Mucosa of descending colon (tissue), 3 donors: Measurements from ENCODE around the gene ZNF621. TPM values are rescaled to one million over a fixed set of nuclear protein-coding genes. Genes with fewer than 3 reads are reported as not detected.

Experiments used
- ATAC-seq: fragments of 200-7000 bp; cut with Tn5 transposase; one replicate; pipeline ENCODE4 v1.9.1; 2020; ENCODE audit warnings: mild to moderate bottlenecking, moderate library complexity
- DNase-seq, 3 donors: peaks; one replicate each; pipeline ENCODE4 v3.0.0-alpha.2; 2020
- H3K36me3 ChIP-seq: fragments of 200-600 bp; one replicate; pipeline ENCODE4 v1.8.0; 2021; ENCODE audit warnings: low read depth, mild to moderate bottlenecking
- H3K4me1 ChIP-seq: fragments of 200-600 bp; one replicate; pipeline ENCODE4 v1.8.0; 2021; ENCODE audit warnings: low read depth, mild to moderate bottlenecking
- H3K4me3 ChIP-seq: fragments of 200-600 bp; one replicate; pipeline ENCODE4 v1.8.0; 2021; ENCODE audit warnings: mild to moderate bottlenecking
- H3K9me3 ChIP-seq: fragments of 200-600 bp; one replicate; pipeline ENCODE4 v1.8.0; 2021; ENCODE audit warnings: mild to moderate bottlenecking
- CTCF ChIP-seq: fragments of 200-600 bp; IDR thresholded peaks from one replicate; pipeline ENCODE4 v1.8.0; 2022; ENCODE audit warnings: antibody characterized with exemption, mild to moderate bottlenecking
- intact Hi-C, 2 donors: fragments of 100-400 bp; cut with DNase I in 1 of 2; cut with micrococcal nuclease in 1 of 2; formaldehyde crosslinking; loops; one replicate each; pipeline versions ENCODE4 v1.11.0 to v1.11.1; 2022; cut with DNase I, micrococcal nuclease
- total RNA-seq, 3 donors: library from RNA; stranded (reverse); fragmentation: NEBNext Ultra II Directional in 2 of 3; extraction: Animal tissue kit (Norgen Biotek cat#: 25700) in 2 of 3; gene quantifications; one replicate each; pipeline versions ENCODE4 v1.2.1 to v1.2.4, GENCODE V29; 2021 to 2023
- donor health status: DM: no; HTN: no; CAD: no; lungs with moderate emphysema.
- donor health status: DM: no; HTN: no; CAD: no.
- donor health status: DM: no; HTN: yes; CAD: no.

Gene ZNF621
- total RNA-seq, 3 donors from 2014 or later = 16.6 to 21.9 (median 18.6) TPM

- intact Hi-C loops = no loop called here
- Histone ChIP-seq H3K4me3 (peak within 1 kb of the TSS; percentile 31), H3K9me3 (no peaks in the 10 kb centered on the region), H3K36me3 (no peaks in the 10 kb centered on the region), H3K4me1 (peaks cover 5% of the 10 kb centered on the region)
- TF ChIP-seq CTCF = no peak
- DNase-seq = peak; percentile 78 to 87 (median 86)
- ATAC-seq = peak; percentile 95
Measured at GRCh38 chr3:40505599-40506462, 18.9 kb upstream of the ZNF621 start, which contains the start of gene ZNF620. TSS of gene ZNF620 (plus strand) at chr3:40506039. CDS start at chr3:40506353, 314 bp downstream.

- no peak overlapping the region for H3K4me3 ChIP-seq
- intact Hi-C loops = no loop called here
- no peaks in the 10 kb centered on the region for H3K9me3 ChIP-seq
- no peak for TF ChIP-seq CTCF
- H3K4me1 ChIP-seq = peaks cover 5% of the 10 kb centered on the region
- no peak for ATAC-seq
- H3K36me3 ChIP-seq = no peaks in the 10 kb centered on the region
- no peak for DNase-seq
Measured at GRCh38 chr3:40511031-40511718, 13.6 kb upstream of the ZNF621 start.

- intact Hi-C loops = no loop called here
- no peaks in the 10 kb centered on the region for H3K36me3 ChIP-seq
Measured at GRCh38 chr3:40516201-40516600, 8.6 kb upstream of the ZNF621 start.

DNA sequence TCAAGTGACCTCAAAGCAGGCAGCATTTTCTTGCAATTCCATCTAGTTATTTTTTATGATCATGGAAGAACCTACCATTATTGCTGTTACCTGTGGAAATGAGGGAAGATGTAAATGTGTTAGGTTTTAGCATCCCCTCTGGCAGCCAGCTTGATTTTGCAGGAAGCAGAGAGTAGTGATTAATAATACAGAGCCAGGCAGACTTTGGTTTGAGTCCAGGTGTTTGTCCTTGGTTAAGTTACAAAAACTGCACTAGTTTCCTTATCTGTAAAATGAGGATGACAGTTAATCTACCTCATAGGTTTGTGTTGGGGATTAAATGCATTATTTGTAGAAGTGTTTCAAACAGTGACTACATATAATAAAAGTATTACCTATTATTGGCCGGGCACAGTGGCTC is 6.7 kb upstream of the ZNF621 start:
- ATAC-seq (no peak), DNase-seq (no peak)
- H3K4me3 ChIP-seq = no peak overlapping the region
- intact Hi-C loops = no loop called here
- no peaks in the 10 kb centered on the region for H3K9me3 ChIP-seq
- no peaks in the 10 kb centered on the region for H3K4me1 ChIP-seq
- TF ChIP-seq CTCF = no peak
- no peaks in the 10 kb centered on the region for H3K36me3 ChIP-seq

More at GRCh38 chr3:40516201-40516600, 8.6 kb upstream of the ZNF621 start:
- no peaks in the 10 kb centered on the region for H3K9me3 ChIP-seq
- DNase-seq = no peak
- H3K4me1 ChIP-seq = no peaks in the 10 kb centered on the region
- no peak overlapping the region for H3K4me3 ChIP-seq
- no peak for TF ChIP-seq CTCF
- ATAC-seq = no peak

GRCh38 chr3:40518848-40519247 is 5.9 kb upstream of the ZNF621 start:
- no peak for TF ChIP-seq CTCF
- Histone ChIP-seq H3K4me1 (no peaks in the 10 kb centered on the region), H3K4me3 (no peak overlapping the region), H3K36me3 (no peaks in the 10 kb centered on the region), H3K9me3 (no peaks in the 10 kb centered on the region)
- DNase-seq = no peak
- no peak for ATAC-seq
- intact Hi-C loops = no loop called here
